GM21528 (cell line): ENCODE measurements around the gene PRR7.

ENCODE experiments used
- ATAC-seq: cut with Tn5 transposase; IDR thresholded peaks from one replicate; pipeline ENCODE4 v1.9.1; 2021; ENCODE audit warnings: mild to moderate bottlenecking, moderate library complexity; ENCODE audit not compliant: unreplicated experiment, low FRiP score

Gene PRR7

DNA sequence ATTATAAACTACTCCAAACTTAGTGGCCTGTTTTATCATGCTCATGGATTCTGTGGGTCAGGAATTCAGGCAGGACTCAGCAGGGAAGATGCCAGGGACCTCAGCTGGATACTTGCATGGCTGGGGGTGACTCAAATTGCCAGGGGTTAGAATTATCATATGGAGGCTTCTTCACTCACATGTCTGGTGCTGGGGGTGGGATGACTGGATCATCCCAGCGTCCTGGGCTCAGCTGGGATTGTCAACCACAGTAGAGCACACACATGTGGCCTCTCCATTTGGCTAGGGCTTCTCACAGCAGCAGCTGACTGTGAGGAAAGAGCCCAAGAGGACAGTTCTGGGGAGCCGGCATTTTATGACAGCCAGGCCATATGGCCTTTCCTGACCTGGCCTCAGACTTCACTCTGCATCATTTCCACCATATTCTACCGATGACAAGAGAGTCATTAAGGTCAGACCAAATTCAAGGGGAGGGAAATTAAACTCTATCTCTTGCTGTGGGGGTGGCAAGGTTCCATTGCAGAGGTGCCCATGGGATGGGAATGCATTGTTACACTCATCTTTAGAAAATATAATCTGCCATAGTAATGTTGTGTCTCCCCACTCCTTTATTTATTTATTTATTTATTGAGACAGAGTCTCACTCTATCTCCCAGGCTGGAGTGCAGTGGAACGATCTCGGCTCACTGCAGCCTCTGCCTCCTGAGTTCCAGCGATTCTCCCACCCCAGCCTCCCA, 25.4 kb upstream of the PRR7 start:
- ATAC-seq = no peak

DNA sequence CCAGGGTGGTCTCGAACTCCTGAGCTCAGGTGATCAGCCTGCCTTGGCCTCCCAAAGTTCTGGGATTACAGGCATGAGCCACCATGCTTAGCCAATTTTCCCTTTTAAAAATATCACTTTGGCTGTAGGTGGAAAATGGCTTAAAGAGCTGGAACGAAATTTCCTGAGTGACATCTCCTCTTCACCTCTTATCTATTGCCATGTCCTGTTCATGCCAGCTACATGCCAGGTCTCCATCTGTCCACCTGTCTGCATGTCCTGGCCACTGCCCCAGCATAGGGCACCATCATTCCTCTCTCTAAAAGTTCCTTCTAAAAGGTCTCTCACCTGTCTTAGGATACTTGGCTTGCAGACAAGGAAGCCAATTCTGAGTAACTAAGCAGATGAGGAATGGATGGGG, 22.9 kb upstream of the PRR7 start:
- ATAC-seq = no peak

DNA sequence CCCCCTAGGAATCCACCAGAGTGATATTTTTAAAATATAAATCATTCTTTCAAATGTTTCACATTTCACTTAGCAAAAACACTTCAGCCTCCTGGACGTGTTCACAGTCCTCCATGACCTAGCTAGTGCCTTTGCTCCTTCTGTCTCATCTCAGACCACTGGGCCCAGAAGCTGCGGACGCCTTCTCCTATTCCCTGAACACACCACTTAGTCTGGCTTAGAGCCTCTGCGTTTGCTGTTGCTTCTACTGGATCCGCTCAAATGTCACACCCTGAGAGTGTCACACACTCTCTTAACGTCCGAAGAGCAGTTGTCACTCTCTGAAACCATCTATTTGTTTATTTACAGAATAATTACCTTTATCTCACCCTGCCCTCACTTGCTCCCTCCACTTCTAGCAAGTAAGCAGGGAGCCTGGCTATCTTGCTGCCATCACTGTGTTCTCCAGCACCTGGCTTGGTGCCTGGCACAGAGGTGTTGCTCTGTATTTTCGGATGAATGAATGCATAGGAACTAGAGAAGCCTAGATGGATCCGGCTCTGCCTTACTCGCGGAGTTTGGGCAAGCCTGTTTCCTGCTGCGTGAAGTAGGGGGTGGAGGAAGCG, 21.3 kb upstream of the PRR7 start:
- ATAC-seq = no peak

DNA sequence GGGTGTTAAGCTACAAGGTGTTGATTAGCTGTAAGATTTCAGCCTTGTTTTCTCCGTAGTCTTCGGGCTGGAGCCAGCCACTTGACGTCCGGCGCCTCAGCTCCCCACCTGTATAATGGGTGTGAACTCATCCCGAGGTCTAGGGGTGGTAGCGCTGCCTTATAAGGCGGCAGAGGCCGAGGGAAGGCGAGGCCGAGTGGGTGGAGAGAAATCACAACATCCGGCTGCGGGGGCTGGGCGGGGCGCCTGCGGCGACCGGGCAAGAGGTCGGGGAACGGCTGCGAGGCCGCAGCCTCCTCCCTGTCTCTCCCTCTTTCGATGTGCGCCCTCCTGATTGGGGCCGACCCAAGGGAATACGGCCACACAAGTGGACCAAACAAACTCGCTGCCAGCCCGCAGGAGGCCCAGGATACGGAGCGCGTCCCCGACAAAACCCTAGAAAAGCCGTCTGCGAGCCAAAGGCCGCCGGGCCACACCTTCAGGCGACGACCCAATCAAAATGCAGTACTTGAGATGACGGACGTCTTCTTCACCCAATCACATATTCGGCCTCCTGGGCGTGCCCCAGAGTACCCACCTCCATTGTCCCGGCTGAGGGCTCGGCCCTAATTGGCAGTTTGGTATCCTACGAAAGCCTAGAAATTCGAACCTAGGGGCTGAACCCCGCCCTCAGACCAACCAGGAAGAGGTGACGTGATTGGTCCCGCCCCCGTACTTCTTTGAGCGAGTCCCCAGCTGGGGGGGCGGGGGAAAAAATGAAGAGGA, 20.6 kb upstream of the PRR7 start:
- ATAC-seq = peak; percentile 82

DNA sequence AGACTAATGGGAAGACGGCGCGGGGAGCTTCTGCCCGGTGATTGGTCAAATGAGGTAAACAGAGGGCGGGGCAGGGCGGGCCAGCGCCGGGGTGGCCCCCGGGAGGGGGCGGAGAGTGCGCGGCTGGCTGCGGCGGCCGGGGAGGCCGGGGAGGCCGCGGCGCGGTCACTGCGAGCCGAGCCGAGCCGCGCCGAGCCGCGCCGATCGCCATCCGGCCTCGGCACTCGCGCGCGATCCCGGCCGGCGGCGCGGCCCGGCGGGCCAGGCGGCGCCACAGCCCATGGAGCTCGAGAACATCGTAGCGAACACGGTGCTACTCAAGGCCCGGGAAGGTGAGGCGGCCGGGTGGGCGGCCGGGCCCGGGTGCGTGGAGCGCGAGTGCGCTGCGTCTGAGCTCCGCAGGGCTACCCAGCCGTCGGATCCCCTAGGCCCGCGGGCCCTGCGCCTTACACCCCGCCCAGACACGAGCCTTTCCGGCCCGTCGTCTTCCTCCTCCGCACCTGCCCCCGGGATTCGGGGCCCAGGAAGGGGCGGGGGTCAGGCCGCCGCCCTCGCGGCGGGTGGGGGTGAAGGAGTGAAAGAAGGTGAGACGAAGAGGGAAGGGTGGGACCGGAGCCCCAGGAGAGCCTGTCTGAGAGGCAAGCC, 19.9 kb upstream of the PRR7 start, which contains the start of gene GRK6:
Gene GRK6, plus strand, starts transcription at position 111 of the 645 bp plus-strand sequence. Its CDS starts 170 bp downstream, at position 281.
- peak; percentile 8 for ATAC-seq

DNA sequence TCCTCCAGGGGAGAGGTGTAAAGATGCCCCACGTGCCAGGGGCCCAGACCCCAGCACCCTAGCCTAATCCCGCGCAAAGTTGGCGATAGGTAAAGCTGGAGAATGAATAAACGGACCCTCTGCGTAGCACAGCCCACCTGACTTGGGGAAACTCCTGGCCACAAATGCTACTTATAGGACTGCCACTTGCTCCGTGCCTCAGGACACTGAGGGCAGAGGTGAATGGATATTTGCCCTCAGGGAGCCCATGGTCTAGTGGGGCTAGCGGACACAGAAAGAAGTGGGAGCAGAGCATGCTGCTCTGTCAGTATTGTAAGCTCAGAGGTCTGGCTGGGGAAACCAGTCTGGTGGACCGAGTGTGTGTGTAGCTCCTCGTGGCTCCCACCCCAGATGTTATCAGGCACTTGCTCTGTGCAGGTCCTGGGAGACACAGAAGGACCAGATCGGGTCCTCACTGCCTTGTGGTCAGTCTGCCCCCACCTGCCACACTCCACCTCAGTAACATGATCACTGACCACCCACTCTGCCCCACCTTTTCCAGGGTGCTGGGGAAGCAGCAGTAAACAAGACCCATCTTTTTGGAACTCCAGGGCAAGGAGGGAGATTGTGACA, 19.3 kb upstream of the PRR7 start:
- no peak for ATAC-seq

DNA sequence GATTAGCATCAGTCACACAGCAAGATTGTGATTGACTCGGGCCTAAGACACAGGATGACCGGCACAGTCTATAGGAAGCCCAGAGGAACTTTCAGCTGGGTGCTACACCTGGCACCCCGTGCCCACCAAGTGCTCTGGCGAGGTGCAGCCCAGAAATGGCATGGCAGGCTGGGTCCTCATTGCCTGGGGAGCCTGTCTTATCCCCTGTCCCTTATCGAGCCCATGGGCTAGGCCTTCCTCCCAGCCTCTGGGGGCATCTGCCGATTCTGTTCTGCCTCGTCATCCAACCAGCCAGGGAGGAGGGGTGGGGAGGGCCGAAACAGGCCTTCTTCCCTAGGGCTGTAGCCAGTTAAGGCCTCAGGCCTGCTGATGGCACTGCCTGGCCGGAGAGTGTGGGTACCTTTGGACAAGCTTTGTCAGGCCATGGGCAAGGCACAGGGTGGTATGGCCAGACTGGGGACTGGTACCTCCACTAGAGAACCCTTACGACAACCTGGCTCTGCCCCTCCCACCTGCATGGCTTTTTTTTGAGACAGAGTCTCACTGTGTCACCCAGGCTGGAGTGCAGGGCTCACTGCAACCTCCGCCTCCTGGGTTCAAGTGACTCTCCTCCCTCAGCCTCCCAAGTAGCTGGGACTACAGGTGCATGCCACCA, 18.6 kb upstream of the PRR7 start:
- ATAC-seq = no peak

DNA sequence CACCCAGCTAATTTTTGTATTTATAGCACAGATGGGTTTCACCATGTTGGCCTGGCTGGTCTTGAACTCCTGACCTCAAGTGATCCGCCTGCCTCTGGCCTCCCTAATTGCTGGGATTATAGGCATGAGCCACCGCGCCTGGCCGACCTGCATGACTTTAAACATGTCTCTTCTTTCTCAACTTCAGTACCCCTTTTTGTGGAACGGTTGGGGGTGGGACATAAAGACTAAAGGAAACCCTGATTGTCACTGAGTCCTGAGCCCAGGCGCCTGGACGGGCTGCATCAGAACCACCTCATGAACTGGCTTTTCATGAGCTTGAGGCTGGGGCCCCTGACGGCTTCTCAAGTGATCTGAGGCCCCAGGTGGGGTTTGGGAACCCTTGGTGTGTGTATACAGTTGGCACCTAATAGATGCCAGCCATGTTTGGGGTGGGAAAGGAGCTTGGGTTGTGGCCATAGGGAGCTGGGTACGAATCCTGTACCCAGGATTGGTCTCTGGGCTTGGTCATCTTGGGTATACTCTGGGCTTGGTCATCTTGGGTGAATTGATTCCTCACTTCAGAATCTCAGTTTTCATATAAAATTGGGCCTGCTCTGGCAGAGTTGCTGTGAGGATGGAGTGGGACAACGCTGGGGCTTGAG, 17.9 kb upstream of the PRR7 start:
- no peak for ATAC-seq

DNA sequence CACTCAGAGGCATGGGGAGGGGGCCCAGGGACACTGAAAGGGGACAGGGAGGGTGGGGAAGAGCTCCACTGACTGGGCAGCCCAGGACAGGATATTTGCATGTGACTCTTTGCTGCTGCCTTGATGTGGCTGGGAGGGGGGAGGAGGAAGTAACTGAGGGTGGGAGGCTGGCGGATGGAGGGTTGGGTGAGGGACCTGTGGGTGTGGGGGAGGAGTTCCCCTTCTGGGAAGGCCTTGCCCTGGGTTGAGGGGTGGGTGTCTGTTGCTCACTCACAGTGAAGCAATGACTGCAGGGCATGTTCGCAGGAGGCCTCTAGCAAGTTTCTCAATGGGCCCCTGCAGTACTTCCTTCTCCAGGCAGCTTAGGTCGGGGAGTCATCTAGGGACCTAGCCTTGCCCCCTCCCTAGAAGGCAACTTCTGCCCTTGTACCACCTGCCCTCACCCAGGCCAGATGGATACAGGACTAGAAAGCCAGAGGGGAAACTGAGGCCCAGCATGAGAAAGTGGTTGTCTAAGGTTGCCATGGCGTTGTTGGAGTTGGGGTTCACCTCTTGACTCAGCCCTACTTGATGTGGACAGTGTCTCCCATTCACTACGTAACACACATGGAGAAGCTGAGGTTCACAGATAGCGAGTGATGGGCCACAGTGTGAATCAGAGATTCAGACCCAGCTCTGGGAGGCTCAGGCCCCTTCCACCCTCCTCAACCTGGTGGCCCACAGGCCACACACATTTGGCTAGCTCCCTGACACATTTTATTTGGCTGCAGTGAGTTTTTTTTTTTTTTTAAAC, 17.2 kb upstream of the PRR7 start:
- ATAC-seq = no peak

DNA sequence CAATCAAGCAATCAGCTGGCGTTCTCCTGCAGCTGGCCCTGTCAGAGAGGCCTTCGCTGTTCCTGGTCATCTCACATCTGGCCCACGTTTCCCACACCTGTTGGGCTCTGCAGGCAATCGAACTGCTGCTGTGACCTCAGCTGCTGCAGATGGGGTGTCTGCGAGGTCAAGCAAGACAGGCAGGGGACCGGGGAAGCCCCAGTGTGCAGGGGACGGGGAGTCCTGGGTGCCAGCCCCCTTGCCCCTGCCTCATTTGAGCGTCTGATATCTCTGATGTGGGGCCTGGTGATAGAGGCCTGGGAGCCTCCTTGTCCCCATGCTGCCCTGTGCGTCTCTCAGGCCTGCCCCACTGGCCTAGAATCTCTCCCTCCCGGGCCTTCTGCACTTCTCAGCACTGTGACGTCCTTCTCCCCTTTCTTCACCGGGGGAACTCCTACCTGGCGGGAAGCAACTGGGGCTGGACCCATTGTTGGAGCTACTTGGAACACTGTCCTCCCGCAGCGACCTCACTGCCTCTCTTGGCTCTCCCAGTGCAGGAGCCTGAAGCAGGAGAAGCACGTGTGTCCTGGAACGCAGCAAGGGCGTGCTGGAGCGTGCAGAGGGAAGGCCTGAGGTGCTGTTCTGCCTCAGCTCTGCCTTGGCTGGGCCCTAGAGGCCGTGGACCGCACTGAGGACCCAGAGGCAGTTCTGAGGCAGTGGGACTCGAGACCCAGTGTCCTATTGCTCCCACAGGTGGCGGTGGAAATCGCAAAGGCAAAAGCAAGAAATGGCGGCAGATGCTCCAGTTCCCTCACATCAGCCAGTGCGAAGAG, 16.3 kb upstream of the PRR7 start:
- no peak for ATAC-seq

DNA sequence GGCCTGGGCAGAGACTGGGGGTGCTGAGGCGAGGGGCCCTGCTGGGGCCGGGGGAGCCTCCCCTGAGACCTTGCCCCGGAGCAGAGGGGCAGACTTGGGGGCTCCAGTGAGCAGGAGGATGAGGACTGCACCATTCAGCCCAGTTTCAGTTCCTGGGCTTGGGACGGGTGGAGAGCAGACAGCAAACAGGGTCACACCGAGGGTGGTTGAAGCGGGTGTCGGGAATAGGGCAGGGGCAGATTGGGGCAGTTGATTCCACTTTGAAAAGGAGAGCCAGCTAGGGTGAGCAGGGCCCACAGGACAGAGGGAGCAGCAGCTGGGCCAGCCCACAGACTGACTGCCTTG, 15.7 kb upstream of the PRR7 start:
- peak; percentile 0 for ATAC-seq

DNA sequence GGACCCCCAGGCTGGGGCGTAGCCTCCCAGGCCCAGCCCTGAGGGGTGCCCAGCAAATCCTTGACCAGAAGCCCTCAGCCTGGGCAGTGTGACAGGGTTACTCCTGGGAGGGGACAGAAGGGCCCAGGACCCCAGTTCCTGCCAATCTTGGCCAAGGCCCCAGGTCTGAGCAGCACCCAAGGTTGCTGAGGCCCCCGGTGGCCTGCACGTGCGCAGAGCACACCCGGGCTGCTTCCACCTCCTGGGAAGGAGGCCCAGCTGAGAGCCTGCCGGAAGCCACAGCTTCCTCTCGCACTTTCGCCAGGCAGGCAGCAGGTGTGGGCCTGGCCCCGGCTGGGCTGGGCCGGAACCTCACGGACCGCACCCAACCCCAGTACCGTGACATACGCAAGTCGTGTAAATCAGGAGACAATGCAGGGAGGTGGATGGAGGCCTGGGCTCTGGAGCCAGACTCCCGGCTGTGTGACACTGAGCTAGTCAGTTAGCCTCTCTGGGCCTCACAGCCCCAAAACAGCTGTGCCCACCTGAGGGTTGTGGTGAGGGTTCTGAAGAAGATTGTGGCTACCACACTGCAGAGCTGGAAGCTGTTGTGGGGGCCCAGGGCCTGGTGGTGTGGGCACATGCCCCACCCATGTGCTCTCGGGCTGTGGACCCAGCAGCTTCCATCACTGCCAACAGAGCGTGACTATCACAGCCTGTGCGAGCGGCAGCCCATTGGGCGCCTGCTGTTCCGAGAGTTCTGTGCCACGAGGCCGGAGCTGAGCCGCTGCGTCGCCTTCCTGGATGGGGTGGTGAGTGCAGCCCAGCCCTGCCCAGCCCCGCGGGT, 15.1 kb upstream of the PRR7 start:
- ATAC-seq = peak; percentile 40

DNA sequence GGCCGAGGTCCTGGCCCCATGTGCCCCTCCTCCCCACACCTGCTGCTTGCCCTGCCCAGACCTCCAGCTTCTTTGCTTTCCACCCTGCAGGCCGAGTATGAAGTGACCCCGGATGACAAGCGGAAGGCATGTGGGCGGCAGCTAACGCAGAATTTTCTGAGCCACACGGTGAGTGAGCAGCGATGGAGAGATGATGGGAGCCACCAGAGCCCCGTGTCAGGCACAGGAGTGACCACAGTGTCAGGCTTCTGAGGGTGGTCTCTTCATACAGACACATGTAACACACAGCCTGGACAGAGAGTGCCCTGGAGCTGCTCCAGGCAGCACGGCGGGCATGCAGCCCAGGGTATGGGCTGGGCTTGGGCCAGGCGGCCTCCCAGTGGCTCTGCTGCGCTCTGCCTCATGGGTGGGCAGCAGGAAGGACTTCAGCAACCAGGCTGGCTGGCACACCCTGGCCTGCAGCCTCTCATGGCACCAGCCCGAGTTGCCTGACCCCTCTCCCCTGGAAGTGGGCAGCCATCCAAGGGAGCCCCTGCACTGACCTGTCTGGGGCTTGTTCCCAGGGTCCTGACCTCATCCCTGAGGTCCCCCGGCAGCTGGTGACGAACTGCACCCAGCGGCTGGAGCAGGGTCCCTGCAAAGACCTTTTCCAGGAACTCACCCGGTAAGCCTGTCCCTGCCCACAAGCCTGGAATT, 14.3 kb upstream of the PRR7 start:
- ATAC-seq = no peak

DNA sequence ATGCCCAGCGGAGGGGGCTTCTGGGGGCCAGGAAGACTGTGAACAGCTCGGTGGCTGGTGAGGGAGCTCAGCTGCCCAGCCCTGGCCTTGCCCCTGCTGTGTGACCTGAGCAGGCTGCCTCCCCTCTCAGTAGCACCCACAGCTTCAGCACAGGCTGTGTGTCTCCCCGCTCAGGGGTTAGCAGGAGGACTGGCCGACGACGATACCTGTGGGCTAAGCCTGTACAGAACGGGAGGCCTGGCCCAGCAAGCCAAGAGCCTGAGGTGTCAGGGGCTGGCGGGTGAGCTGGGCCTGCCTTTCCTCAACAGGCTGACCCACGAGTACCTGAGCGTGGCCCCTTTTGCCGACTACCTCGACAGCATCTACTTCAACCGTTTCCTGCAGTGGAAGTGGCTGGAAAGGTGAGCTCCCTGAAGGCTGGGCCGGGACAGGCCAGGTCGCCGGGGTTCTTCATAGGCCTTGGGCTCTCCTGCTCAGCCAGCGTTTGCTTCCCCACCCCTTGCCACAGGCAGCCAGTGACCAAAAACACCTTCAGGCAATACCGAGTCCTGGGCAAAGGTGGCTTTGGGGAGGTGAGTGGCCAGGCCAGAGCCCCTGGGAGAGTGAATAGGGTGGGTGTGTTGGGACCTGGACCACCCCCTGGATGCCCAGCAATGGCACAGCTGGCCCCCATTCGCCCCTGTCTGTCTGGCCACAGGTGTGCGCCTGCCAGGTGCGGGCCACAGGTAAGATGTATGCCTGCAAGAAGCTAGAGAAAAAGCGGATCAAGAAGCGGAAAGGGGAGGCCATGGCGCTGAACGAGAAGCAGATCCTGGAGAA, 13.6 kb upstream of the PRR7 start:
- ATAC-seq = no peak

DNA sequence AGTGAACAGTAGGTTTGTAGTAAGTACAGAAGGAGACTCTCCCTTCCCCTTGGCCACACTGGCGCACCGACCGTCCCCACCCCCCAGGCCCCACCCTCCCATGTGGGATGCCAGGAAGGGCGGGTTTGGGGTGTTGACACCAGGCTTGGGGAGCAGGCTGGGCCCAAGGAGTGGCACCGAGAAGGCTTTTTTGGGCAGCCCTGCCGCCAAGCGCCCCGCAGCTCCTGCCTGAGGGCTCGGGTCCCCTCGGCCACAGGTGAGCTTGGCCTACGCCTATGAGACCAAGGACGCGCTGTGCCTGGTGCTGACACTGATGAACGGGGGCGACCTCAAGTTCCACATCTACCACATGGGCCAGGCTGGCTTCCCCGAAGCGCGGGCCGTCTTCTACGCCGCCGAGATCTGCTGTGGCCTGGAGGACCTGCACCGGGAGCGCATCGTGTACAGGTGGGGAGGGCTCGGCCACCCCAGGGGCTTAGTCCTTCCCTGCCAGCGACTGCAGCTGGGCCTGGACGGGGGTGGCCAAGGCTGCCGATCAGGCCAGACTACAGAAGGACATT, 12.9 kb upstream of the PRR7 start:
- no peak for ATAC-seq

DNA sequence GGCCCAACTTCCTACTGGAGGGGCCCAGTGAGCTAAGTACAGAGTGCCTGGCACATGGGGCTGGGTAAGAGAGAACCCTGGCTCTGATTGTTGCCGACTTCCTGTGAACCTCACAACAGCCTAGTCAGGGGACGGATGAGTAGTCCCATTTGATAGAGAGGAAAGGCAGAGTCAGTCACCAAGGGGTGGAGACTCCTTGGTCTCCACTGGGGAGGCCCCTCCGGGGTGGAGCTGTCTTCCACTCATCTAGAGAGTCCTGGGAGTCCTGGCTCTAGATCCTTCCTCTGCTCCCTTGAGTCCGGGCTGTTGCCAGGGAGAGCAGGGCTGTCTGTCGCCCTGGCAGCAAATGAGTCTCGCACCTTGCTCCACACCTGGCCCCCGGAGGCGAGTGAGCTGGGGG, 12.2 kb upstream of the PRR7 start:
- ATAC-seq = no peak
